NCI-H526 (cell line): ENCODE results near the gene CELF4.
"Not testable (repeated sequence)": the region's sequence is repeated elsewhere in the genome, so short reads cannot be mapped to it uniquely, and the experiment has no call there.

Experiments used
- DNase-seq, 2 experiments: peaks; one replicate each; lab custom pipeline; 2025; lab: John Stamatoyannopoulos, UW

The CELF4 gene

GRCh38 chr18:37358061-37358460, 207.5 kb downstream of the CELF4 start:
- not testable (repeated sequence) for DNase-seq

- no peak for DNase-seq
Measured at GRCh38 chr18:37355772-37356171, 209.8 kb downstream of the CELF4 start.

- no peak for DNase-seq
Measured at GRCh38 chr18:37351110-37351509, 214.5 kb downstream of the CELF4 start.

GRCh38 chr18:37348729-37349128, 216.9 kb downstream of the CELF4 start:
- DNase-seq: no peak

- DNase-seq: no peak
Measured at GRCh38 chr18:37346048-37346447, 219.6 kb downstream of the CELF4 start.

- DNase-seq: no peak
Measured at GRCh38 chr18:37343542-37343851, 222.1 kb downstream of the CELF4 start.

- DNase-seq: no peak
Measured at GRCh38 chr18:37341473-37342086, 224.0 kb downstream of the CELF4 start.

GRCh38 chr18:37341016-37341415, 224.6 kb downstream of the CELF4 start:
- no peak for DNase-seq

- DNase-seq: no peak
Measured at GRCh38 chr18:37339701-37340215, 225.8 kb downstream of the CELF4 start.

- no peak for DNase-seq
Measured at GRCh38 chr18:37336568-37337285, 228.9 kb downstream of the CELF4 start.

- peak in 1 of 2 experiments; percentile 22 for DNase-seq
Measured at GRCh38 chr18:37335409-37335736, 230.2 kb downstream of the CELF4 start.

- no peak for DNase-seq
Measured at GRCh38 chr18:37334631-37335408, 230.8 kb downstream of the CELF4 start.

GRCh38 chr18:37332628-37333420, 232.8 kb downstream of the CELF4 start:
- peak in 1 of 2 experiments; percentile 41 for DNase-seq

GRCh38 chr18:37332219-37332618, 233.4 kb downstream of the CELF4 start:
- no peak for DNase-seq

GRCh38 chr18:37330173-37330572, 235.4 kb downstream of the CELF4 start:
- DNase-seq: no peak

- no peak for DNase-seq
Measured at GRCh38 chr18:37328946-37329719, 236.5 kb downstream of the CELF4 start.

GRCh38 chr18:37327063-37327577, 238.5 kb downstream of the CELF4 start:
- no peak for DNase-seq

GRCh38 chr18:37322492-37323035, 243.0 kb downstream of the CELF4 start:
- DNase-seq: peak; percentile 34 to 56

GRCh38 chr18:37321582-37322491, 243.8 kb downstream of the CELF4 start:
- no peak for DNase-seq

GRCh38 chr18:37320317-37320716, 245.3 kb downstream of the CELF4 start:
- DNase-seq: no peak
